GM23338 (cell line): ENCODE data around the gene KIT. TPM values are rescaled to one million over a fixed set of nuclear protein-coding genes. Genes with fewer than 3 reads are reported as not detected.

Experiments used
- ATAC-seq: fragments of 200-7000 bp; cut with Tn5 transposase; 3 replicates; pipeline ENCODE4 v1.9.1; 2020
- DNase-seq: peaks from one replicate; pipeline ENCODE4 v3.0.0-alpha.2; 2015; ENCODE audit warnings: low spot score
- H2AFZ ChIP-seq: fragments of 200-600 bp; sonication (generic); 2 replicates; pipeline ENCODE4 v1.8.0; 2016; ENCODE audit warnings: antibody characterized with exemption, mild to moderate bottlenecking, moderate library complexity
- H3F3A ChIP-seq: fragments of 200-600 bp; sonication (generic); replicated peaks from 2 replicates; pipeline ENCODE4 v1.8.0; 2017; ENCODE audit warnings: antibody characterized with exemption, mixed run types, low read depth
- H3K27ac ChIP-seq: fragments of 200-600 bp; sonication (generic); 2 replicates; pipeline ENCODE4 v1.6.1; 2016; ENCODE audit warnings: low read depth
- H3K27me3 ChIP-seq: fragments of 200-600 bp; sonication (generic); 2 replicates; pipeline ENCODE4 v1.8.0; 2016; ENCODE audit warnings: mild to moderate bottlenecking, mixed run types, moderate library complexity; ENCODE audit not compliant: insufficient read depth
- H3K36me3 ChIP-seq: fragments of 200-600 bp; sonication (generic); 2 replicates; pipeline ENCODE4 v1.8.0; 2016; ENCODE audit warnings: mild to moderate bottlenecking; ENCODE audit not compliant: insufficient read depth
- H3K4me1 ChIP-seq: fragments of 200-600 bp; sonication (generic); 2 replicates; pipeline ENCODE4 v1.8.0; 2016; ENCODE audit warnings: mild to moderate bottlenecking, moderate library complexity; ENCODE audit not compliant: insufficient read depth
- H3K4me2 ChIP-seq: fragments of 200-600 bp; sonication (generic); 2 replicates; pipeline ENCODE4 v1.7.1; 2017; ENCODE audit warnings: mixed run types
- H3K4me3 ChIP-seq: fragments of 200-600 bp; sonication (generic); 2 replicates; pipeline ENCODE4 v1.6.1; 2016; ENCODE audit warnings: mixed run types
- H3K79me2 ChIP-seq: fragments of 200-600 bp; sonication (generic); replicated peaks from 2 replicates; pipeline ENCODE4 v1.8.0; 2017; ENCODE audit warnings: mild to moderate bottlenecking; ENCODE audit not compliant: insufficient read depth
- H3K9me2 ChIP-seq: fragments of 200-600 bp; sonication (generic); 2 replicates; pipeline ENCODE4 v1.8.0; 2017; ENCODE audit not compliant: insufficient read depth
- H4K20me1 ChIP-seq: fragments of 200-600 bp; sonication (generic); replicated peaks from 2 replicates; pipeline ENCODE4 v1.8.0; 2017; ENCODE audit warnings: mild to moderate bottlenecking; ENCODE audit not compliant: insufficient read depth
- H3K27ac Mint-ChIP-seq: 2 replicates; pipeline ENCODE4 v1.8.0; 2020; ENCODE audit warnings: inconsistent platforms, mild to moderate bottlenecking, moderate library complexity, mixed read lengths
- H3K27me3 Mint-ChIP-seq: 3 replicates; pipeline ENCODE4 v1.8.0; 2022; ENCODE audit warnings: low read depth, mild to moderate bottlenecking, moderate library complexity, mixed read lengths, inconsistent platforms; ENCODE audit not compliant: insufficient read depth, poor library complexity
- H3K36me3 Mint-ChIP-seq: 3 replicates; pipeline ENCODE4 v1.8.0; 2021; ENCODE audit warnings: low read depth, mild to moderate bottlenecking, inconsistent platforms, moderate library complexity, mixed read lengths
- H3K4me1 Mint-ChIP-seq: 3 replicates; pipeline ENCODE4 v1.8.0; 2020; ENCODE audit warnings: mild to moderate bottlenecking, inconsistent platforms, mixed read lengths
- H3K4me3 Mint-ChIP-seq: 3 replicates; pipeline ENCODE4 v1.8.0; 2021; ENCODE audit warnings: moderate library complexity, mild to moderate bottlenecking, inconsistent platforms, mixed read lengths
- H3K9me3 Mint-ChIP-seq: 3 replicates; pipeline ENCODE4 v1.8.0; 2020; ENCODE audit warnings: moderate library complexity, mild to moderate bottlenecking, inconsistent platforms, mixed read lengths
- CTCF ChIP-seq, 2 experiments: fragments of 200-600 bp in 1 of 2; sonication (generic) in 1 of 2; conservative IDR thresholded peaks; 2 replicates each; pipeline versions ENCODE4 v1.5.1 to v1.6.1; 2016 to 2017; ENCODE audit warnings: antibody characterized with exemption in 2 of 2, low read depth in 2 of 2, mild to moderate bottlenecking in 2 of 2, moderate library complexity in 1 of 2
- EZH2phosphoT487 ChIP-seq: fragments of 200-600 bp; sonication (generic); IDR thresholded peaks from one replicate; pipeline ENCODE4 v1.8.1; 2018; ENCODE audit warnings: antibody characterized with exemption; ENCODE audit not compliant: unreplicated experiment
- ZNF331 ChIP-seq: fragments of 250-450 bp; sonication (Bioruptor Pico); IDR thresholded peaks from 2 replicates; pipeline ENCODE4 v1.5.0; 2020; ENCODE audit warnings: low read depth, mild to moderate bottlenecking, moderate library complexity
- ZNF462 ChIP-seq: fragments of 250-450 bp; sonication (Bioruptor Pico); IDR thresholded peaks from 2 replicates; pipeline ENCODE4 v1.5.0; 2020; ENCODE audit warnings: mild to moderate bottlenecking, moderate library complexity
- polyA plus RNA-seq: library from polyadenylated mRNA; unstranded; fragments of >200 nt; fragmentation: Nextera tagmentation; extraction: Ambion mirVana; gene quantifications from 2 replicates; pipeline ENCODE4 v1.2.1, GENCODE V29; 2016
- total RNA-seq: library from RNA; depleted of rRNA; stranded (reverse); fragments of >200 nt; shearing (Covaris generic); gene quantifications from 2 replicates; pipeline ENCODE4 v1.2.3, GENCODE V29; 2014

The KIT gene
- total and polyA plus RNA-seq, 2 experiments from 2014 or later, result 9.0 to 28.4 TPM

- TF ChIP-seq EZH2phosphoT487, result no peak
- TF ChIP-seq CTCF (conservative IDR thresholded peaks at IDR 0.05; ENCODE audit: low read depth in 2 of 2), result peak; percentile 32 to 44
- TF ChIP-seq ZNF331 (CRISPR knock-in tag), result no peak
Measured at GRCh38 chr4:54669831-54670230, 12.1 kb downstream of the KIT start (continued).

GRCh38 chr4:54675721-54676461 lies 18.1 kb downstream of the KIT start:
- ATAC-seq, result peak; percentile 77
- peak; percentile 45 for DNase-seq
- H3K79me2 ChIP-seq, result peaks cover 79% of the 10 kb centered on the region

More at GRCh38 chr4:54675721-54676461, 18.1 kb downstream of the KIT start:
- peaks cover 48% of the 10 kb centered on the region for H3K4me1 ChIP-seq
- no peak overlapping the region for H3K4me3 Mint-ChIP-seq
- no peaks in the 10 kb centered on the region for H3K27me3 ChIP-seq
- H3K4me3 ChIP-seq, result no peak overlapping the region
- H3F3A ChIP-seq, result no peaks in the 10 kb centered on the region
- peaks cover 5% of the 10 kb centered on the region for H3K27me3 Mint-ChIP-seq
- H4K20me1 ChIP-seq, result 0 out of 2 replicates have a peak, but pooled peaks cover 7% of the 10 kb centered on the region
- peak overlapping the region; percentile 66; the same call in 1 of the 2 replicates for H3K27ac Mint-ChIP-seq
- peak overlapping the region; percentile 61 for H3K27ac ChIP-seq
- no peaks in the 10 kb centered on the region for H3K36me3 ChIP-seq
- H2AFZ ChIP-seq, result no peak overlapping the region
- TF ChIP-seq ZNF462 (CRISPR knock-in tag), result no peak
- 0 out of 4 replicates have a peak, but pooled peaks of 1 of the 2 experiments have one; percentile 10 for TF ChIP-seq CTCF (conservative IDR thresholded peaks at IDR 0.05; ENCODE audit: low read depth in 2 of 2)
- H3K36me3 Mint-ChIP-seq, result no peaks in the 10 kb centered on the region
- H3K9me2 ChIP-seq, result no peaks in the 10 kb centered on the region
- H3K4me2 ChIP-seq, result peak overlapping the region; percentile 56
- H3K4me1 Mint-ChIP-seq, result peaks cover 52% of the 10 kb centered on the region
- H3K9me3 Mint-ChIP-seq, result peaks cover 2% of the 10 kb centered on the region; the same call in 1 of the 3 replicates
